Stimulated activated naive CD8-positive, alpha-beta T cell treated with anti-CD3 and anti-CD28 coated beads, Interleukin-15, Interleukin-2, amounts not matched to agents 100 ng/mL and 50 ng/mL, for 24 hours (primary cell): Measurements from ENCODE around the gene PDK2.
A peak's percentile ranks its signal among the peaks of the same experiment; 100 is the strongest.

ENCODE experiments used
- H3K27ac Mint-ChIP-seq: one replicate; pipeline ENCODE4 v1.8.0; 2021; ENCODE audit warnings: mild to moderate bottlenecking, mixed read lengths
- H3K27me3 Mint-ChIP-seq: one replicate; pipeline ENCODE4 v1.8.0; 2021; ENCODE audit warnings: mixed read lengths
- H3K36me3 Mint-ChIP-seq: one replicate; pipeline ENCODE4 v1.8.0; 2021; ENCODE audit warnings: low read depth, mixed read lengths
- H3K4me1 Mint-ChIP-seq: one replicate; pipeline ENCODE4 v1.8.0; 2021; ENCODE audit warnings: low read depth, mixed read lengths
- H3K4me3 Mint-ChIP-seq: one replicate; pipeline ENCODE4 v1.8.0; 2021; ENCODE audit warnings: mild to moderate bottlenecking, mixed read lengths
- H3K9me3 Mint-ChIP-seq: one replicate; pipeline ENCODE4 v1.8.0; 2021; ENCODE audit warnings: mixed read lengths

Gene PDK2

DNA sequence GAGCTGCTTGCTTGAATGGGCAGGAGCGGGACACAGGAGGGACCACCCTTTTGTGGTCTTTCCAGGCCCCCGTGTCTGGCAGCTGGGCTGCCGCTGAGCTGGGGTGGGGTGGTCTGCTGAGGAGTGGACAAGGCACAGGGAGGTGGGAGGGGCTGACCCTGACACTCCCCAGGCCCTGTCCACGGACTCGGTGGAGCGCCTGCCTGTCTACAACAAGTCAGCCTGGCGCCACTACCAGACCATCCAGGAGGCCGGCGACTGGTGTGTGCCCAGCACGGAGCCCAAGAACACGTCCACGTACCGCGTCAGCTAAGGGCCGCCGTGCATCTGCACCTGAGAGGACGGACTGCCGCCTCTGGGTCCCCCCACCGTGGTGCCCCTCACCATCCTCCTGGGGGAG, 14.6 kb downstream of the PDK2 start:
- Mint-ChIP-seq H3K4me3 (no peak overlapping the region), H3K36me3 (no peaks in the 10 kb centered on the region), H3K27me3 (peaks cover under 1% of the 10 kb centered on the region), H3K9me3 (no peaks in the 10 kb centered on the region), H3K4me1 (no peaks in the 10 kb centered on the region), H3K27ac (no peak overlapping the region)

GRCh38 chr17:50110591-50111349, 15.6 kb downstream of the PDK2 start:
- H3K4me1 Mint-ChIP-seq: no peaks in the 10 kb centered on the region
- no peak overlapping the region for H3K27ac Mint-ChIP-seq

GRCh38 chr17:50111673-50112655, 16.8 kb downstream of the PDK2 start:
- Mint-ChIP-seq H3K36me3 (no peaks in the 10 kb centered on the region), H3K27ac (no peak overlapping the region), H3K9me3 (no peaks in the 10 kb centered on the region), H3K27me3 (peaks cover 13% of the 10 kb centered on the region), H3K4me1 (peaks cover 5% of the 10 kb centered on the region), H3K4me3 (no peak overlapping the region)

More at GRCh38 chr17:50110591-50111349, 15.6 kb downstream of the PDK2 start:
- Mint-ChIP-seq H3K9me3 (no peaks in the 10 kb centered on the region), H3K27me3 (peaks cover 7% of the 10 kb centered on the region), H3K36me3 (no peaks in the 10 kb centered on the region), H3K4me3 (no peak overlapping the region)

DNA sequence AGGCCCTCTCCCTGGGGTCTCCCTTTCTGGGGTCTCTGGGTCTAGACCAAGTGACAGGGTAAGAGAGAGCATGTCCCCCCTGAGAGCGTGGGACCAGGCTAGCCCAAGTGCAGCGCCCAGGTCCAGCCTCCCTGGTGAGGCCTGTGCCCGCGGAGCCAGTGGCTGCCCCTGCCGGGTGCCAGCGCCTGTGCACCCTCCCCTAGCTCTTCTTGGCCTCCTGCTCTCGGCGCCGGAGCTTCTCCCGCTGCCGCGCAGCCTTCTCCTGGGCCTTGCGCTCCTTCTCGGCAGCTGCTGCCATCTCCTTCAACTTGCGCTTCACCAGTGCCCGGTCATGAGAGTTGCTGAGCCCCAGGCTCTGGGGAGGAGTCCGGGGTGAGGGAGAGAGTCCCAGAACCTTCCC, 17.5 kb downstream of the PDK2 start:
- Mint-ChIP-seq H3K9me3 (no peaks in the 10 kb centered on the region), H3K4me1 (peaks cover 8% of the 10 kb centered on the region), H3K36me3 (no peaks in the 10 kb centered on the region), H3K27ac (no peak overlapping the region), H3K27me3 (peaks cover 16% of the 10 kb centered on the region), H3K4me3 (no peak overlapping the region)

GRCh38 chr17:50113624-50114320, 18.6 kb downstream of the PDK2 start:
- Mint-ChIP-seq H3K27ac (no peak overlapping the region), H3K4me3 (no peak overlapping the region), H3K4me1 (peaks cover 8% of the 10 kb centered on the region)

DNA sequence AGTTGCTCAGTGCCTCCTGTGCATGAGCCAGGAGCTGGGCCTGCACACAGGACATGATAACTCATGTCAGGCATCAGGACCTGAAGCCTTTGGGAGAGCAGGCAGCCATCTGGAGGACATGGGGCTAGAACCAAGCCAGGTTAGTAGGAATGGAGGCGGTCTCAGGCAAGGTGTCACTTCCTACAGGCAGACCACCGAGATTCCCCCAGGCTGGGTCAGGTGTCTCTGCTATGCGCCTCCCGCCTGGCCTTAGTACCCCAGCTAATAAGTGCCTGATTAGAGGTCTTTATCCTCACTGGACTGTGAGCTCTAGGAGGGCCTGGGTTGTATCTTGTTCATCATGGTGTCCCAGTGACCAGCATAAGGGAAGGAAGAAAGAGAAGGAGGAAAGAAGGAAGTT, 19.2 kb downstream of the PDK2 start:
- H3K27me3 Mint-ChIP-seq: peaks cover 25% of the 10 kb centered on the region
- no peak overlapping the region for H3K4me3 Mint-ChIP-seq
- no peaks in the 10 kb centered on the region for H3K36me3 Mint-ChIP-seq
- H3K4me1 Mint-ChIP-seq: peaks cover 8% of the 10 kb centered on the region
- no peaks in the 10 kb centered on the region for H3K9me3 Mint-ChIP-seq
- no peak overlapping the region for H3K27ac Mint-ChIP-seq

More at GRCh38 chr17:50113624-50114320, 18.6 kb downstream of the PDK2 start:
- Mint-ChIP-seq H3K36me3 (no peaks in the 10 kb centered on the region), H3K27me3 (peaks cover 25% of the 10 kb centered on the region), H3K9me3 (no peaks in the 10 kb centered on the region)

DNA sequence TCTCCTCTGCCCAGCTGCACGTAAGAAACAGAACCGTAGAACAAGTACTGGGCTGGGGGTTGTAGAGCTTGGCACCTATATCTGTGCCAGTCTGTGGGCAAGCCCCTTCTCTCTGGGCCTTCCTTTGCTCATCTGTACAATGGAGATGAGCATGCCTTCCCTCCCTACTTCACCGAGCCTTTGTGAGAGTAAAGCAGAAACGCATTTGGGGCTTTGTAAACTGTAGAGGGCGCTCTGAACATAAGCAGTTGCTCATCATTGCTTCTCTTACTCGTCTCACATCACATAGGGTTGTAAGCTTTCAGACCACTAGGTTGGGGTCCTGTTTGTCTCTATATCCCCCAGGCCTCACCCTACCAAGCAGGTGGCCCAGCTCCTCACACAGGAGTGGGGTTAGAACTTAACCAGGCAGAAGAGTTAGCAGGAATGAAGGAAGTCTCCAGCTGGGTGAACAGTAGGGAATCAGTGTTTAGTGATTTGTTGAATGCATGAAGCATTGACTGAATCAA, 19.8 kb downstream of the PDK2 start:
- no peak overlapping the region for H3K4me3 Mint-ChIP-seq
- peaks cover 29% of the 10 kb centered on the region for H3K27me3 Mint-ChIP-seq
- H3K4me1 Mint-ChIP-seq: peaks cover 8% of the 10 kb centered on the region
- no peaks in the 10 kb centered on the region for H3K36me3 Mint-ChIP-seq
- H3K9me3 Mint-ChIP-seq: no peaks in the 10 kb centered on the region
- H3K27ac Mint-ChIP-seq: no peak overlapping the region

- Mint-ChIP-seq H3K4me3 (no peak overlapping the region), H3K36me3 (no peaks in the 10 kb centered on the region), H3K4me1 (peaks cover 8% of the 10 kb centered on the region), H3K9me3 (no peaks in the 10 kb centered on the region), H3K27ac (no peak overlapping the region), H3K27me3 (peaks cover 37% of the 10 kb centered on the region)
Observed at GRCh38 chr17:50115756-50116155, 20.6 kb downstream of the PDK2 start.

DNA sequence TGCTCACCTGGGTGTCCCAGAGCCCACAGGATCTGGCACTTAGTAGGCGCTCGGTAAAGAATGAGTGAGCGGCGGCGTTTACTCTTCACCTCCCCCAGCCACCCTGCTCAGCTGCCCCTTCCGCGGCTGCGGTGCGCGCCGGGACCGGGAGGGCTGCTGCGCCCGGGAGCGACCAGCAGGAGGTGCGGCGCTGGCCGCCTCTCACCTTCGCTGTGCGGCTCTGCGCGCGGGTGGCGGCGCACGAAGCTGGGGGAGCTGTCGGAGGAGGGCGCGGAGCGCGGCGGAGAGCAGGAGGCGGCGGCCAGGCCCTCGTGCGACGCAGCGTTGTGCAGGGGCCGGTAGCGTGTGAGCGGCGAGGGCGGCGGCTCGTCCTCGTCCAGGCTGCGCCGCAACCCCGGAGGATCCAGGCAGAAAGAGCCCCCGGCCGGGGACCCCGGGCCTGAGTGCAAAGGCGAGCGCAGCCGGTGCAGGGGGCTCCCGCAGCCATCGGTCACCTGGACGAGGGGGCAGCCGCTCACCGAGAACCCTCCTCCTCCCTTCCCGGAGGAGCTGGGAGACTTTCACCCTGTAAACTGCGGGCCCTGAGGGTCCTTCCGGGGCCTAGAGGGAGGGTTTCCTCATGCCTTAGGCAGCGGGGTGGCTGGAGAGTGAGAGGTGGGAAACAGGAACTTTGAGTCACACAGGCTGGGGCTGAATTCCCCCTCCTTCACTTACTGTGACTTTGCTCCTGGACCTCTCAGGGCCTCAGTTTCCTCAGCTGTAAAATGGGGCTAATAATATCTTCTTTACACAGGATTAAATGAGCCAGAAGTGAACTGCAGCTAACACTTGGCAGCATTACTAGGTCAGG, 22.3 kb downstream of the PDK2 start:
- Mint-ChIP-seq H3K4me3 (peak overlapping the region; percentile 49), H3K27ac (no peak overlapping the region), H3K27me3 (peaks cover 39% of the 10 kb centered on the region), H3K9me3 (no peaks in the 10 kb centered on the region), H3K4me1 (peaks cover 8% of the 10 kb centered on the region), H3K36me3 (no peaks in the 10 kb centered on the region)

DNA sequence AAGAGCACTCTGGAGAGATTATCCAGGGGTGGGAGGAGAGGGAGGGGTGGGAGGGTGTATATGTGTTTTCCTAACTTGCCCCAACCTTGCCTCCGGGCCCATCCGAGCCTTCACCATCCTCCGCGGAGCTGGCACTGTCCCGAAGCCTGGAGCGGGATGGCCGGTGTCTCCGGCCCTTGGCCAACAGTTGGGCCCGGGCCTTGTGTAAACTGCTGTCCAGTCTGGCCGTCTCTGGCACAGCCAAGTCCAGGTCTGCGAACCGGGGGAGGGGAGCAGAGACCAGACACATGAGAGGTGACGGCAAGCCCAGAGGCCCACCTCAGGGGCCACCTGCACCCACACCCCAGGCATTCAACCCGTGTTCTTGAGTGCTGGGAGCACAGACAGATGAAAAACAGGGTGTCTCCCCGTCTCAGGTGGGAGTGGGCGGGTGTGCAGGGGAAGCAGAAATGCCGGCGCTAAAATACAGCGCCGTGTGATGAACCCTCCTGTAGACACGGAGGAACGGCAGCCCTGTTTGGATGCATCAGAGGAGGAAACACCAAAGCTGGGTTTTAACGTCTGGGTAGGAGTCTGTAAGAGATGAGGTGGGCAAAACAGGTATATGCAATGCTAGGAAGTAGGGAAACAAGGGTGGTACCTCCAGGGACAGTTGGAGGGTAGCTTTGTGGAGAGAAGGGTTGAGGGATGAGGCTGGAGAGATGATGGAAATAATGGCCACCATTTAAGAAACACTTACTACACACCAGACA, 23.1 kb downstream of the PDK2 start:
- Mint-ChIP-seq H3K4me3 (no peak overlapping the region), H3K9me3 (no peaks in the 10 kb centered on the region), H3K27ac (no peak overlapping the region), H3K27me3 (peaks cover 39% of the 10 kb centered on the region), H3K4me1 (peaks cover 8% of the 10 kb centered on the region), H3K36me3 (no peaks in the 10 kb centered on the region)

DNA sequence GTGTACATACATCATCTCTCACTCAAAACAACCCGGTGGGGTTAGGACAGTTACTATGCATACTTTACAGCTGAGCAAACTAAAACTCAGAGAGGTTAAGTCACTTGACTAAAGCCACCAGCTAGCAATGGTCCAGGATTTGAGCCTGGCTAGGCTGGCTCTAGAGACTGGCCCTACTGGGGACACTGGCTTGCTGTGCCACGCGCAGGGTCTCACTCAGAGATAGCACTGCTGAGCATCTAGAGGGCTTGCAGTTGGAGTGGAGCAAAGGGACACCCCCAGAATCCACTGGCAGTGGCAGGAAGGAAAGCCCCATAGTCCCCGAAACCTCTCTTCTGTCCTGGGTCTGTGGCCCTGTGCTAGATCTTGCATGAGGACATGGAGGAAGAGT, 23.7 kb downstream of the PDK2 start:
- no peaks in the 10 kb centered on the region for H3K9me3 Mint-ChIP-seq
- peaks cover 8% of the 10 kb centered on the region for H3K4me1 Mint-ChIP-seq
- H3K27me3 Mint-ChIP-seq: peaks cover 39% of the 10 kb centered on the region
- no peaks in the 10 kb centered on the region for H3K36me3 Mint-ChIP-seq
- H3K4me3 Mint-ChIP-seq: no peak overlapping the region
- H3K27ac Mint-ChIP-seq: no peak overlapping the region

- Mint-ChIP-seq H3K9me3 (no peaks in the 10 kb centered on the region), H3K4me3 (no peak overlapping the region), H3K36me3 (no peaks in the 10 kb centered on the region), H3K27me3 (peaks cover 32% of the 10 kb centered on the region), H3K4me1 (peaks cover 8% of the 10 kb centered on the region), H3K27ac (no peak overlapping the region)
Observed at GRCh38 chr17:50120475-50121253, 25.5 kb downstream of the PDK2 start.

DNA sequence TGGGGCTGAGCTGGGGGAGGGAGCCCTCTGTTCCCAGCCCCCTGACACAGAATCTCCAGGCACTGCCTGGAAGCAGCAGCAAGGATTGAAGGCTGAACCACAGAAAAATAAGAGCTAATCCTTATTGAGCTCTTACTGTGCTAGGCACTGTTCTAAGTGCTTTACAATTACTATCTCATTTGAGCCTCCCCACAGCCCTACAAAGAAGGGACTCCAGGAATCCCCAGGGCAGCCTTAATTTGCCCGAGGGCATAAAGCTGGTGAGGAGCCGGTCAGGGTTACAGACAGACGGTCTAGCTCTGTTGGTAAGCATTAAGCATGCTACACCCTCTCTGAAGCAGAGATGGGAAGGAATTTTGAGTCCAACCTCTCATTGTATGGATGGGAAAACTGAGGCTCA, 27.8 kb downstream of the PDK2 start:
- Mint-ChIP-seq H3K4me1 (peaks cover 4% of the 10 kb centered on the region), H3K36me3 (no peaks in the 10 kb centered on the region), H3K9me3 (no peaks in the 10 kb centered on the region), H3K27me3 (peaks cover 26% of the 10 kb centered on the region), H3K27ac (no peak overlapping the region), H3K4me3 (no peak overlapping the region)
